GM12864 (cell line): ENCODE results near the gene CASKIN1.
A peak's percentile ranks its signal among the peaks of the same experiment; 100 is the strongest.

Experiments
- DNase-seq: peaks from one replicate; pipeline ENCODE4 v3.0.0-alpha.2; 2011; ENCODE audit warnings: low read depth
- H3K4me3 ChIP-seq: 2 replicates; pipeline ENCODE4 v1.5.1; 2011; ENCODE audit warnings: mild to moderate bottlenecking, low read depth, low read length, control low read depth
- CTCF ChIP-seq: IDR thresholded peaks from 2 replicates; pipeline ENCODE4 v1.5.1; 2011; ENCODE audit warnings: low read depth, mild to moderate bottlenecking, moderate library complexity, low read length, control low read depth, inconsistent platforms; ENCODE audit errors: missing control alignments

CASKIN1 gene

GRCh38 chr16:2152695-2153506 lies 43.5 kb downstream of the CASKIN1 start:
- peak; percentile 14 for TF ChIP-seq CTCF
- DNase-seq: no peak
- peak overlapping the region; percentile 98 for H3K4me3 ChIP-seq

DNA sequence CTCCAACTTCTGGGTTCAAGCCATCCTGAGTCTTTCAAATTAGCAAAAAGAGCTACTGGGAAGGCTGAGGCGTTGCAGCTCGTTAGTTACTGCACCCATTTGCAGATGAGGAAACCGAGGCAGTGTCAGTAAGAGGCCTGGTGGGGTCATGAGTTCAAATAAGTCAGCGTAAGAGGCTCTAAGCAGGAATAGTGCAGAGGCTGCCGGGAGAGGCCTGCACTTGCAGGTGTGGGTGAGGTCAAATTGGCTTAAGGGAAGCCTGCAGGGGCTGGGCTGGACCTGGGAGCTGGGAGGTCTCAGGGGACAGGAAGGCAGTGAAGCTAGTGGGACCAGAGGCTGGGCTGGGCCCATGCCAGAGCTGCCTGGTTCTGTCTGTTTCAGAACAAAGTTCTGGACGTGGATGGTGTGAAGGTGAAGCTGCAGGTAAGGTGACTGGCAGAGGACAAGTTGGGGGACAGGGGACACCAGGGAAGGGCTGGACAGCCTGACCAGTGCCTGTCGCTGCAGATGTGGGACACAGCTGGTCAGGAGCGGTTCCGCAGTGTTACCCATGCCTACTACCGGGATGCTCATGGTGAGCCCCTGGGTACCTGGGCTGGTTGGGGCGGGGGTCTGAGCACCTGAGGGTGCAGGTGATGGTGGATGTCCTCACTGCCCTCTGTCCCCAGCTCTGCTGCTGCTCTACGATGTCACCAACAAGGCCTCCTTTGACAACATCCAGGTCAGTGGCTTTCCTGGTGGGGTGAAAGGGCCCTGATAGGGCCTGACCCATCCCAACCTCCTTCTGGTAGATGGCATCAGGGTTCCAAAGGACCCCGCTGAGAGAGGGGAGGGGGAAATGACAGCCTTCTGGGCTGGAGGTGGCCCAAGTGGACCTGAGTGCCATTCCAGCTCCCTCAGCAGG lies 45.0 kb downstream of the CASKIN1 start:
- H3K4me3 ChIP-seq: peak overlapping the region; percentile 98
- DNase-seq: no peak
- TF ChIP-seq CTCF: no peak

GRCh38 chr16:2150418-2151187 lies 45.8 kb downstream of the CASKIN1 start:
- no peak overlapping the region for H3K4me3 ChIP-seq
- no peak for TF ChIP-seq CTCF
- DNase-seq: no peak

- H3K4me3 ChIP-seq: peak overlapping the region; percentile 43
- no peak for DNase-seq
Observed at GRCh38 chr16:2149630-2150417, 46.6 kb downstream of the CASKIN1 start.

DNA sequence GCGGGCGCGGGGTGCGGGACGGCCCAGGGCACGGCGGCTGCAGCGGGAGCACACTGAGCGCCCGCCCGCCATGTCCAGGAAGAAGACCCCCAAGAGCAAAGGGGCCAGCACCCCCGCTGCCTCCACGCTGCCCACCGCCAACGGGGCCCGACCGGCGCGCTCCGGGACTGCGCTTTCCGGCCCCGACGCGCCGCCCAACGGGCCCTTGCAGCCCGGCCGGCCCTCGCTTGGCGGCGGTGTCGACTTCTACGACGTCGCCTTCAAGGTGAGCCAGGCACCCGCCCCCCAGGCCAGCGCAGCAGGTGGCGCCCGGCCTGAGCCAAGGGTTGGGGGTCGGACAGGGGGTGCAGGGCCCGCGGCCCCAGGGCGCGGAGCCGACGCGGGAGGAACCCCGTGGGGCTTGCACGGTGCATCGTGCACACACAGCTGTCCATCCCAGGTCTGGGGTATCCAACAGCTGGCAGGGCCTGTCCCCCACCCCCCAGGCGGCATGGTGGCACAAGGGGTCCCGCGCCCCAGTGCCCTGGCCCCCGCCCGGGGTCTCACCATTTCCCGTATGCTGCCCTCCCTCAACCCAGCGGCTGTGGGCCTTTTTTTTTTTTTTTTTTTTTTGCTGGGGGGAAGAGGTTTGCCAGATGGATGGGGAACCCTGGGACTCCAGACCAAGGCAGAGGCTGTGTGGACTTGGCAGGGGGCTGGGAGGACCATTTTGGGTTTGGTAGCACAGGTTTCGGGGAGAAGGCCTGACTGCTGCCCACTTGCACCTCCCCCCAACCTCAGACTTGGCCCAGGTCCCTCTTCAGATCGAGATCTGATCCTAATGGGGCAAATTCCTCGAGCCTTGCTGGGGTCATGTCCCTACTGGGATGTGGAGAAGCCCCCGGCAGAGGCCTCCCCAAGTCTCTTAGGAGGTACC lies 47.4 kb downstream of the CASKIN1 start:
- TF ChIP-seq CTCF: no peak
- DNase-seq: no peak
- peak overlapping the region; percentile 43 for H3K4me3 ChIP-seq

More at GRCh38 chr16:2149630-2150417, 46.6 kb downstream of the CASKIN1 start:
- no peak for TF ChIP-seq CTCF
